A549 (cell line): ENCODE measurements around the gene SNX2. TPM values are rescaled to one million over a fixed set of nuclear protein-coding genes. Genes with fewer than 3 reads are reported as not detected.

Experiments
- ATAC-seq, 2 experiments: fragments of 200-7000 bp in 1 of 2; fragments of >200 bp in 1 of 2; cut with Nextera tagmentation in 1 of 2; cut with Tn5 transposase in 1 of 2; 3 replicates each; pipeline versions ENCODE4 v1.8.0 to v1.9.1; 2018 to 2020; ENCODE audit warnings: mild to moderate bottlenecking in 1 of 2, moderate library complexity in 1 of 2
- CTCF ChIA-PET: fragments of 300-600 bp; sonication (Branson Sonifier 250); formaldehyde crosslinking; extraction: SDS; loops from one replicate; lab custom pipeline; 2021; ENCODE audit warnings: antibody characterized with exemption, inconsistent platforms; lab: Yijun Ruan, JAX
- POLR2A ChIA-PET: fragments of 350-600 bp; formaldehyde crosslinking; extraction: SDS; loops from one replicate; lab custom pipeline; 2021; ENCODE audit warnings: antibody characterized with exemption, inconsistent platforms; lab: Yijun Ruan, JAX
- DNase-seq, 2 experiments: peaks; one replicate each; pipeline versions ENCODE4 v3.0.0 to v3.0.0-alpha.2; 2011 to 2016; ENCODE audit warnings: low read depth in 1 of 2, low spot score in 1 of 2
- FAIRE-seq: peaks from 2 replicates; lab custom pipeline; 2011; peaks lifted over from hg19 to GRCh38; lab: Jason Lieb, UNC
- H3K27ac ChIP-seq, 2 experiments: fragments of >200 bp; sonication (Bioruptor Twin); formaldehyde crosslinking; 3 replicates each; pipeline ENCODE4 v1.5.1; 2016 to 2017
- H3K4me1 ChIP-seq: fragments of >200 bp; sonication (Bioruptor Twin); formaldehyde crosslinking; 3 replicates; pipeline ENCODE4 v1.6.1; 2016
- H3K4me2 ChIP-seq: fragments of >200 bp; sonication (Bioruptor Twin); formaldehyde crosslinking; 3 replicates; pipeline ENCODE4 v1.6.1; 2016
- H3K4me3 ChIP-seq: fragments of >200 bp; sonication (Bioruptor Twin); formaldehyde crosslinking; 3 replicates; pipeline ENCODE4 v1.5.1; 2016
- H3K9me3 ChIP-seq: fragments of >200 bp; sonication (Bioruptor Twin); formaldehyde crosslinking; 3 replicates; pipeline ENCODE4 v1.6.1; 2016
- ATOH8 ChIP-seq: fragments of 250-450 bp; sonication (Bioruptor Pico); IDR thresholded peaks from 2 replicates; pipeline ENCODE4 v1.5.0; 2020; ENCODE audit warnings: low read depth, mild to moderate bottlenecking, moderate library complexity
- CBX8 ChIP-seq: fragments of 200-600 bp; sonication (generic); IDR thresholded peaks from 2 replicates; pipeline ENCODE4 v1.6.1; 2016
- CEBPB ChIP-seq, 2 experiments: fragments of >200 bp in 1 of 2; sonication (Bioruptor Twin) in 1 of 2; formaldehyde crosslinking in 1 of 2; IDR thresholded peaks; 2 replicates each; pipeline ENCODE4 v1.6.1; 2012 to 2016
- CTCF ChIP-seq: fragments of >200 bp; sonication (Bioruptor Twin); formaldehyde crosslinking; IDR thresholded peaks from 3 replicates; pipeline ENCODE4 v1.5.1; 2016
- ELK1 ChIP-seq: fragments of 150-350 bp; IDR thresholded peaks from 2 replicates; pipeline ENCODE4 v1.6.1; 2014; ENCODE audit warnings: low read depth, mild to moderate bottlenecking, low read length
- ESRRA ChIP-seq: fragments of 150-350 bp; IDR thresholded peaks from 2 replicates; pipeline ENCODE4 v1.6.1; 2014; ENCODE audit warnings: mild to moderate bottlenecking, low read length, borderline replicate concordance
- FOSL2 ChIP-seq, 2 experiments: fragments of 450-650 bp in 1 of 2; fragments of >200 bp in 1 of 2; sonication (Bioruptor Twin) in 1 of 2; formaldehyde crosslinking; IDR thresholded peaks; 2 replicates each; pipeline versions ENCODE4 v1.5.0 to v1.6.1; 2016 to 2020; ENCODE audit warnings: mild to moderate bottlenecking in 1 of 2, moderate library complexity in 1 of 2
- FOXS1 ChIP-seq: fragments of 250-450 bp; sonication (Bioruptor Pico); IDR thresholded peaks from 2 replicates; pipeline ENCODE4 v1.5.0; 2020; ENCODE audit warnings: mild to moderate bottlenecking, moderate library complexity
- GATA3 ChIP-seq: IDR thresholded peaks from 2 replicates; pipeline ENCODE4 v1.6.1; 2012; ENCODE audit warnings: borderline replicate concordance
- HOXA7 ChIP-seq: fragments of 250-450 bp; sonication (Bioruptor Pico); IDR thresholded peaks from 2 replicates; pipeline ENCODE4 v1.5.0; 2020; ENCODE audit warnings: mild to moderate bottlenecking, moderate library complexity
- HOXB5 ChIP-seq: fragments of 250-450 bp; sonication (Bioruptor Pico); IDR thresholded peaks from 2 replicates; pipeline ENCODE4 v1.5.0; 2020; ENCODE audit warnings: mild to moderate bottlenecking, moderate library complexity
- MAFK ChIP-seq: fragments of 450-650 bp; IDR thresholded peaks from 2 replicates; pipeline ENCODE4 v1.6.1; 2014; ENCODE audit not compliant: partially characterized antibody
- MAX ChIP-seq: IDR thresholded peaks from 2 replicates; pipeline ENCODE4 v1.6.1; 2012
- NR3C1 ChIP-seq: fragments of >200 bp; sonication (Bioruptor Twin); formaldehyde crosslinking; IDR thresholded peaks from 3 replicates; pipeline ENCODE4 v1.6.1; 2017
- PBX3 ChIP-seq: IDR thresholded peaks from 2 replicates; pipeline ENCODE4 v1.6.1; 2012
- POLR2AphosphoS2 ChIP-seq: conservative IDR thresholded peaks from 2 replicates; pipeline ENCODE4 v1.6.1; 2012; ENCODE audit warnings: low read length, improper control_type of control experiment, inconsistent platforms
- RAD21 ChIP-seq, 2 experiments: fragments of >200 bp in 1 of 2; sonication (Bioruptor Twin) in 1 of 2; formaldehyde crosslinking in 1 of 2; IDR thresholded peaks in 1 of 2; conservative IDR thresholded peaks in 1 of 2; 2 replicates in 1 of 2; 3 replicates in 1 of 2; pipeline ENCODE4 v1.6.1; 2012 to 2018; ENCODE audit warnings: inconsistent platforms in 1 of 2
- SMC3 ChIP-seq: fragments of >200 bp; sonication (Bioruptor Twin); formaldehyde crosslinking; IDR thresholded peaks from 3 replicates; pipeline ENCODE4 v1.6.1; 2018; ENCODE audit warnings: inconsistent platforms
- SREBF2 ChIP-seq: fragments of 450-650 bp; IDR thresholded peaks from 2 replicates; pipeline ENCODE4 v1.6.1; 2014; ENCODE audit warnings: mild to moderate bottlenecking, moderate library complexity
- TP53 ChIP-seq: fragments of 250-450 bp; sonication (Bioruptor Pico); IDR thresholded peaks from 2 replicates; pipeline ENCODE4 v1.5.0; 2021; ENCODE audit warnings: mild to moderate bottlenecking, moderate library complexity
- ZFP36 ChIP-seq: fragments of 450-650 bp; IDR thresholded peaks from 2 replicates; pipeline ENCODE4 v1.6.1; 2014; ENCODE audit warnings: borderline replicate concordance; ENCODE audit not compliant: partially characterized antibody
- ZNF302 ChIP-seq: fragments of 250-450 bp; sonication (Bioruptor Pico); IDR thresholded peaks from 2 replicates; pipeline ENCODE4 v1.9.0; 2021; ENCODE audit warnings: inconsistent platforms, mild to moderate bottlenecking, moderate library complexity
- ZSCAN20 ChIP-seq: fragments of 250-450 bp; sonication (Bioruptor Pico); IDR thresholded peaks from 2 replicates; pipeline ENCODE4 v1.8.0; 2022; ENCODE audit warnings: mild to moderate bottlenecking, moderate library complexity
- WGBS: methylation state at CpG from one replicate; pipeline ENCODE4 v1.1.6; 2017; ENCODE audit errors: missing lambda C conversion rate; 5-methylcytosine and 5-hydroxymethylcytosine counted together
- polyA plus RNA-seq, 4 experiments: library from polyadenylated mRNA; depleted of rRNA in 3 of 4; stranded (reverse); fragments of >200 nt; fragmentation: RNase III in 1 of 4; extraction: RNeasy Plus Mini Kit Qiagen cat#74134 plus additional on column Dnase treatment in 1 of 4; gene quantifications; 2 replicates in 3 of 4; 3 replicates in 1 of 4; pipeline ENCODE4 v1.2.3, GENCODE V29; 2011 to 2017
- TF ChIP-seq, protein P1 (sequence below): fragments of >200 bp; sonication (Bioruptor Twin); formaldehyde crosslinking; IDR thresholded peaks from 3 replicates; pipeline ENCODE4 v1.6.1; 2016

Gene SNX2
- polyA plus RNA-seq, 2 of the 4 experiments (the other 2 are of a cell fraction) = 52.9 to 60.6 TPM

DNA sequence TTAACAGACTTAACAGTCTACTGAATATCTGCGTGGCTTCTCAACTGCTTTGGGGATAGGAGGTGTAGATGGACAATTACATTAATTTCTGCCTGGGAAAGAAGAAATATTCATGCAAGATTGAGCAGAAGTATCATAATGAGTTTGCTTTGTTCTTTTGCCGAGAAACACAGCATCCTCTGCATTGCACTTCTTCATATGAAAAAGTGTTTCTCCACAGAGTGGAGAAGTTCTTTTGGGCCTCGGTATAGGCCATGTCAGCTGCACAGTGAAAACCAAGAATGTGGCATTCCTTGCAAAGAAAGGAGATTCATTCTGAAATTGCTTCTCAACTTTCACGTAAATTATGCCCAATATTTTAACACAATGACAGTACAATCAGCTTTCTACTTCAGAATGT lies 17.6 kb upstream of the SNX2 start:
- 79% methylated on average over 4 of the region's 4 CpGs for WGBS
- peak; percentile 28 for FAIRE-seq
- Histone ChIP-seq H3K4me2 (no peak overlapping the region), H3K9me3 (no peaks in the 10 kb centered on the region), H3K27ac (no peak overlapping the region), H3K4me1 (no peaks in the 10 kb centered on the region), H3K4me3 (no peak overlapping the region)
- no peak for DNase-seq
- TF ChIP-seq MAX (no peak), CTCF (no peak), CEBPB (IDR thresholded peaks at IDR 0.05) (no peak), RAD21 (conservative IDR thresholded peaks at IDR 0.05 in 1 of 2, IDR thresholded peaks at IDR 0.05 in 1 of 2) (no peak), MAFK (no peak)
- no peak for ATAC-seq
- ChIA-PET CTCF (no interaction called here), POLR2A (no interaction called here)

DNA sequence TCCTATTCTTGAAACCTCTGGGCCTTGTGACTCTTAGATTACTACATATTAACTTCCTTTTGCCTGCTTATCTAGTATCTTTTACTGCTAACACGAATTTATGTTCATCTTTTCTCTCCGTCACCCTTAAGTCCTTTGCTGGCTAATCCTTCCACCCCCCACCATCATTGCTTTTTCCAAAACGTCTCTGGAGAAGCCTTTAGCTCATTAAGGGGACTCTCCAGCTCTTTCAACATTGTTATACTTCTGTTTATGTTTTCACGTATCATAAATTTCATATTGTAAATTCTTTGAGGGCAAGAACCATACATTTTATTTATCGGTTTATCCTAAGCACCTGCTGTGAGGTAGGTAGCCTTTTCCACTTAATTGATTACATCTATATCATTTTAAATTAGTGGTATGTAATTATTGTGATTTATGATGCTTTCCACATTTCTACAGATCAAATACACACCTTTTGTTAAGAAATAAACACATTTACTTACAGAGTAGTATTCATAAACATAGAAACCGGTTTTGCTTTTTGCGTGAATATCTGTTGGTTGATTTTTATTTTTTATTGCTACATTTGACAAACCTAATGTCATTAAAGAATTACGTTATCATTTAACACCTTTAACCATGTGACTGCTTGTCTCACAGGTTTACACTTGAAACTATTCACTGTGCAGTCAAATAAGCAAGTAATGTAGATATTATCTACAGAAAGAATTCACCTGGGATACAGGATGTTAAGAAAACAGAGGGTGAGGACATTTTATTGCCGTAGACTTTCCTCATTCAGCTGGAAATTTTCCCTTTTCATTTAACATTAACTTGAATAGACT lies 15.4 kb upstream of the SNX2 start:
- DNase-seq = no peak
- Histone ChIP-seq H3K4me2 (no peak overlapping the region), H3K4me1 (no peaks in the 10 kb centered on the region), H3K27ac (no peak overlapping the region), H3K9me3 (no peaks in the 10 kb centered on the region), H3K4me3 (no peak overlapping the region)
- POLR2A ChIA-PET = interaction anchor here (0.7 kb wide), 1 partner anchor 19 kb away, joined by 6 read pairs; no protein-coding TSS in a partner anchor
- ATAC-seq = no peak
- no peak for FAIRE-seq
- CTCF ChIA-PET = interaction anchor here (0.6 kb wide), 1 partner anchor 19 kb away, joined by 3 read pairs; no protein-coding TSS in a partner anchor
- TF ChIP-seq SREBF2 (no peak), ELK1 (no peak), HOXA7 (CRISPR knock-in tag) (no peak), TP53 (no peak), ESRRA (no peak), GATA3 (no peak), HOXB5 (CRISPR knock-in tag) (no peak)
- TF ChIP-seq, protein P1, sequence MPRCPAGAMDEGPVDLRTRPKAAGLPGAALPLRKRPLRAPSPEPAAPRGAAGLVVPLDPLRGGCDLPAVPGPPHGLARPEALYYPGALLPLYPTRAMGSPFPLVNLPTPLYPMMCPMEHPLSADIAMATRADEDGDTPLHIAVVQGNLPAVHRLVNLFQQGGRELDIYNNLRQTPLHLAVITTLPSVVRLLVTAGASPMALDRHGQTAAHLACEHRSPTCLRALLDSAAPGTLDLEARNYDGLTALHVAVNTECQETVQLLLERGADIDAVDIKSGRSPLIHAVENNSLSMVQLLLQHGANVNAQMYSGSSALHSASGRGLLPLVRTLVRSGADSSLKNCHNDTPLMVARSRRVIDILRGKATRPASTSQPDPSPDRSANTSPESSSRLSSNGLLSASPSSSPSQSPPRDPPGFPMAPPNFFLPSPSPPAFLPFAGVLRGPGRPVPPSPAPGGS = no peak
- WGBS = 64% methylated on average over 9 of the region's 9 CpGs

- 34% methylated on average over 2 of the region's 2 CpGs for WGBS
- DNase-seq (no peak), FAIRE-seq (no peak), ATAC-seq (no peak)
- Histone ChIP-seq H3K27ac (no peak overlapping the region), H3K4me1 (no peaks in the 10 kb centered on the region), H3K4me3 (no peak overlapping the region), H3K4me2 (no peak overlapping the region), H3K9me3 (no peaks in the 10 kb centered on the region)
- ChIA-PET CTCF (interaction anchor here (0.6 kb wide), 1 partner anchor 20 kb away, joined by 3 read pairs; no protein-coding TSS in a partner anchor), POLR2A (no interaction called here)
- TF ChIP-seq PBX3 (no peak), SMC3 (no peak), MAFK (no peak), CBX8 (no peak), POLR2AphosphoS2 (no peak), ZSCAN20 (CRISPR knock-in tag) (no peak), ZNF302 (CRISPR knock-in tag) (no peak), NR3C1 (no peak), ATOH8 (CRISPR knock-in tag) (no peak), ELK1 (no peak), FOXS1 (CRISPR knock-in tag) (no peak), ZFP36 (no peak), FOSL2 (IDR thresholded peaks at IDR 0.05) (no peak), FOSL2 (CRISPR knock-in tag; IDR thresholded peaks at IDR 0.05) (no peak)
Measured at GRCh38 chr5:122760236-122760635, 14.6 kb upstream of the SNX2 start.
